PC-9 (cell line): ENCODE results near the gene VSIG10. TPM values are rescaled to one million over a fixed set of nuclear protein-coding genes. Genes with fewer than 3 reads are reported as not detected.

ENCODE experiments used
- BruUV-seq: library from RNA; stranded (reverse); fragments of 400-500 nt; replicated peaks from 2 replicates; lab custom pipeline; 2021; lab: Mats Ljungman, UMichigan
- CTCF ChIA-PET: fragments of 300-600 bp; sonication (Branson Sonifier 250); formaldehyde crosslinking; loops from one replicate; lab custom pipeline; 2022; ENCODE audit warnings: antibody characterized with exemption; lab: Charles Lee
- POLR2A ChIA-PET: fragments of 300-600 bp; sonication (Branson Sonifier 250); formaldehyde crosslinking; loops from one replicate; lab custom pipeline; 2022; ENCODE audit warnings: antibody characterized with exemption; ENCODE audit not compliant: unreplicated experiment; lab: Charles Lee
- DNase-seq, 2 experiments: peaks; one replicate each; pipeline versions ENCODE4 v3.0.0 to v3.0.0-alpha.2; 2015 to 2022; ENCODE audit warnings: mixed read lengths in 1 of 2
- H2AFZ ChIP-seq: fragments of 200-600 bp; sonication (generic); 2 replicates; pipeline ENCODE4 v1.8.1; 2017; ENCODE audit warnings: antibody characterized with exemption
- H3F3A ChIP-seq: fragments of 200-600 bp; sonication (generic); 2 replicates; pipeline ENCODE4 v1.8.1; 2017; ENCODE audit warnings: antibody characterized with exemption, mild to moderate bottlenecking, low read depth; ENCODE audit not compliant: insufficient read depth
- H3K27ac ChIP-seq: fragments of 200-600 bp; sonication (generic); 2 replicates; pipeline ENCODE4 v1.6.1; 2016; ENCODE audit warnings: mixed run types
- H3K27me3 ChIP-seq: fragments of 200-600 bp; sonication (generic); 2 replicates; pipeline ENCODE4 v1.6.1; 2016; ENCODE audit warnings: low read depth, mixed run types; ENCODE audit not compliant: insufficient read depth
- H3K36me3 ChIP-seq: fragments of 200-600 bp; sonication (generic); 2 replicates; pipeline ENCODE4 v1.6.1; 2016; ENCODE audit warnings: low read depth, mixed run types
- H3K4me1 ChIP-seq: fragments of 200-600 bp; sonication (generic); replicated peaks from 2 replicates; pipeline ENCODE4 v1.6.1; 2016; ENCODE audit warnings: mixed run types; ENCODE audit not compliant: insufficient read depth
- H3K4me2 ChIP-seq: fragments of 200-600 bp; sonication (generic); 2 replicates; pipeline ENCODE4 v1.6.1; 2017; ENCODE audit warnings: mixed run types
- H3K4me3 ChIP-seq: fragments of 200-600 bp; sonication (generic); 2 replicates; pipeline ENCODE4 v1.6.1; 2016; ENCODE audit warnings: mixed run types
- H3K79me2 ChIP-seq: fragments of 200-600 bp; sonication (generic); 2 replicates; pipeline ENCODE4 v1.6.1; 2017; ENCODE audit warnings: low read depth, mixed run types
- H3K9me2 ChIP-seq: fragments of 200-600 bp; sonication (generic); 2 replicates; pipeline ENCODE4 v1.8.1; 2017; ENCODE audit warnings: mild to moderate bottlenecking; ENCODE audit not compliant: insufficient read depth
- H3K9me3 ChIP-seq: fragments of 200-600 bp; sonication (generic); 2 replicates; pipeline ENCODE4 v1.8.1; 2016; ENCODE audit warnings: low read depth; ENCODE audit not compliant: insufficient read depth
- H4K20me1 ChIP-seq: fragments of 200-600 bp; sonication (generic); 2 replicates; pipeline ENCODE4 v1.8.1; 2017; ENCODE audit not compliant: insufficient read depth
- EZH2 ChIP-seq: fragments of 200-600 bp; sonication (generic); IDR thresholded peaks from 2 replicates; pipeline ENCODE4 v1.8.0; 2017; ENCODE audit warnings: antibody characterized with exemption, low read depth
- intact Hi-C: fragments of 100-400 bp; cut with micrococcal nuclease; formaldehyde crosslinking; loops from one replicate; pipeline ENCODE4 v1.10.0; 2022; ENCODE audit not compliant: unreplicated experiment
- total RNA-seq: library from RNA; stranded (reverse); gene quantifications from 2 replicates; pipeline ENCODE4 v1.2.3, GENCODE V29; 2021
- TF ChIP-seq, protein P1 (sequence below): fragments of 200-600 bp; sonication (generic); conservative IDR thresholded peaks from 2 replicates; pipeline ENCODE4 v1.6.1; 2017; ENCODE audit warnings: mixed run types, antibody characterized with exemption, mild to moderate bottlenecking, moderate library complexity

VSIG10 gene
- total RNA-seq, 1 experiment from 2014 or later: 45.7 TPM

DNA sequence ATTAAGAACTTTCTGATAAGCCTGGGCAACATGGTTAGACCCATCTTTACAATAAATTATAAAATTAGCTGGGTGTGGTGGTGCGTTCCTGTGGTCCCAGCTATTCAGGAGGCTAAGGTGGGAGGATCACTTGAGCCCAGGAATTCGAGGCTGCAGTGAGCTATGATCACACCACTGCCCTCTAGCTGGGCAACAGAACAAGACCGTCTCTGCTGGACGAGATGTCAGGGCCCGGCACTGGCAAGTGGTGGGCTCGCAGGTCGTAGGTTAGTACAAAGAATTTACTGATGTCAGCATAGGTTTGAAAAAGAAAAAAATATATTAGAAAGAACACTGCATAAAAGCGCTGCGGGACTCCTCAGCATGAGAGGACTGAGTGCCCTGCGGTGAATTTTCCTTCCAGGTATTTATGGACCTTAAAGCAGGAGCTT is 15.7 kb upstream of the VSIG10 start:
- H3K9me3 ChIP-seq: no peaks in the 10 kb centered on the region
- H3K4me3 ChIP-seq: no peak overlapping the region
- H3K79me2 ChIP-seq: no peaks in the 10 kb centered on the region
- H3K4me2 ChIP-seq: no peak overlapping the region
- H3K36me3 ChIP-seq: no peaks in the 10 kb centered on the region
- H4K20me1 ChIP-seq: no peaks in the 10 kb centered on the region
- BruUV-seq: no TSS peak
- H3F3A ChIP-seq: peaks cover 4% of the 10 kb centered on the region; the same call in 1 of the 2 replicates
- no peak for DNase-seq
- no peaks in the 10 kb centered on the region for H3K9me2 ChIP-seq
- no peaks in the 10 kb centered on the region for H3K27me3 ChIP-seq
- ChIA-PET CTCF (no interaction called here), POLR2A (no interaction called here)
- H2AFZ ChIP-seq: no peak overlapping the region
- no peak for TF ChIP-seq EZH2
- TF ChIP-seq, protein P1, sequence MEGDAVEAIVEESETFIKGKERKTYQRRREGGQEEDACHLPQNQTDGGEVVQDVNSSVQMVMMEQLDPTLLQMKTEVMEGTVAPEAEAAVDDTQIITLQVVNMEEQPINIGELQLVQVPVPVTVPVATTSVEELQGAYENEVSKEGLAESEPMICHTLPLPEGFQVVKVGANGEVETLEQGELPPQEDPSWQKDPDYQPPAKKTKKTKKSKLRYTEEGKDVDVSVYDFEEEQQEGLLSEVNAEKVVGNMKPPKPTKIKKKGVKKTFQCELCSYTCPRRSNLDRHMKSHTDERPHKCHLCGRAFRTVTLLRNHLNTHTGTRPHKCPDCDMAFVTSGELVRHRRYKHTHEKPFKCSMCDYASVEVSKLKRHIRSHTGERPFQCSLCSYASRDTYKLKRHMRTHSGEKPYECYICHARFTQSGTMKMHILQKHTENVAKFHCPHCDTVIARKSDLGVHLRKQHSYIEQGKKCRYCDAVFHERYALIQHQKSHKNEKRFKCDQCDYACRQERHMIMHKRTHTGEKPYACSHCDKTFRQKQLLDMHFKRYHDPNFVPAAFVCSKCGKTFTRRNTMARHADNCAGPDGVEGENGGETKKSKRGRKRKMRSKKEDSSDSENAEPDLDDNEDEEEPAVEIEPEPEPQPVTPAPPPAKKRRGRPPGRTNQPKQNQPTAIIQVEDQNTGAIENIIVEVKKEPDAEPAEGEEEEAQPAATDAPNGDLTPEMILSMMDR: no peak
- intact Hi-C loops: no loop called here
- no peak overlapping the region for H3K27ac ChIP-seq
- H3K4me1 ChIP-seq: no peaks in the 10 kb centered on the region

- TF ChIP-seq, protein P1: no peak
- TF ChIP-seq EZH2: no peak
- H3K4me2 ChIP-seq: no peak overlapping the region
- H3K4me3 ChIP-seq: no peak overlapping the region
- no peaks in the 10 kb centered on the region for H3K9me2 ChIP-seq
- intact Hi-C loops: no loop called here
- H3K27me3 ChIP-seq: no peaks in the 10 kb centered on the region
- ChIA-PET POLR2A (interaction anchor here (0.6 kb wide), 1 partner anchor 49 kb away, joined by 3 read pairs; no protein-coding TSS in a partner anchor), CTCF (interaction anchor here (0.6 kb wide), 1 partner anchor 26 kb away, joined by 3 read pairs; no protein-coding TSS in a partner anchor)
- H3K4me1 ChIP-seq: no peaks in the 10 kb centered on the region; the same call in 1 of the 2 replicates
- no peaks in the 10 kb centered on the region for H3K9me3 ChIP-seq
- H3K27ac ChIP-seq: no peak overlapping the region
- no TSS peak for BruUV-seq
- no peak overlapping the region for H2AFZ ChIP-seq
- no peaks in the 10 kb centered on the region for H3K79me2 ChIP-seq
- DNase-seq: no peak
- no peaks in the 10 kb centered on the region for H4K20me1 ChIP-seq
- H3F3A ChIP-seq: no peaks in the 10 kb centered on the region
- no peaks in the 10 kb centered on the region for H3K36me3 ChIP-seq
These were observed 5.3 kb upstream of the VSIG10 start for GRCh38 chr12:118109088-118109487.

GRCh38 chr12:118107694-118108093 is 3.9 kb upstream of the VSIG10 start:
- H3K79me2 ChIP-seq: no peaks in the 10 kb centered on the region
- no peak for TF ChIP-seq EZH2
- TF ChIP-seq, protein P1: no peak
- CTCF ChIA-PET: no interaction called here
- H3K9me3 ChIP-seq: no peaks in the 10 kb centered on the region
- no peak overlapping the region for H3K27ac ChIP-seq
- POLR2A ChIA-PET: no interaction called here
- H3K4me3 ChIP-seq: no peak overlapping the region
- H3K4me1 ChIP-seq: peaks cover 2% of the 10 kb centered on the region
- no peaks in the 10 kb centered on the region for H3K9me2 ChIP-seq
- H4K20me1 ChIP-seq: no peaks in the 10 kb centered on the region
- peaks cover 2% of the 10 kb centered on the region; the same call in 1 of the 2 replicates for H3F3A ChIP-seq
- no peak overlapping the region for H3K4me2 ChIP-seq
- DNase-seq: no peak
- H3K27me3 ChIP-seq: no peaks in the 10 kb centered on the region
- intact Hi-C loops: no loop called here
- BruUV-seq: no TSS peak
- no peak overlapping the region for H2AFZ ChIP-seq
- H3K36me3 ChIP-seq: no peaks in the 10 kb centered on the region
